Measurements from ENCODE around the gene SLC6A3.

Gene SLC6A3

DNA sequence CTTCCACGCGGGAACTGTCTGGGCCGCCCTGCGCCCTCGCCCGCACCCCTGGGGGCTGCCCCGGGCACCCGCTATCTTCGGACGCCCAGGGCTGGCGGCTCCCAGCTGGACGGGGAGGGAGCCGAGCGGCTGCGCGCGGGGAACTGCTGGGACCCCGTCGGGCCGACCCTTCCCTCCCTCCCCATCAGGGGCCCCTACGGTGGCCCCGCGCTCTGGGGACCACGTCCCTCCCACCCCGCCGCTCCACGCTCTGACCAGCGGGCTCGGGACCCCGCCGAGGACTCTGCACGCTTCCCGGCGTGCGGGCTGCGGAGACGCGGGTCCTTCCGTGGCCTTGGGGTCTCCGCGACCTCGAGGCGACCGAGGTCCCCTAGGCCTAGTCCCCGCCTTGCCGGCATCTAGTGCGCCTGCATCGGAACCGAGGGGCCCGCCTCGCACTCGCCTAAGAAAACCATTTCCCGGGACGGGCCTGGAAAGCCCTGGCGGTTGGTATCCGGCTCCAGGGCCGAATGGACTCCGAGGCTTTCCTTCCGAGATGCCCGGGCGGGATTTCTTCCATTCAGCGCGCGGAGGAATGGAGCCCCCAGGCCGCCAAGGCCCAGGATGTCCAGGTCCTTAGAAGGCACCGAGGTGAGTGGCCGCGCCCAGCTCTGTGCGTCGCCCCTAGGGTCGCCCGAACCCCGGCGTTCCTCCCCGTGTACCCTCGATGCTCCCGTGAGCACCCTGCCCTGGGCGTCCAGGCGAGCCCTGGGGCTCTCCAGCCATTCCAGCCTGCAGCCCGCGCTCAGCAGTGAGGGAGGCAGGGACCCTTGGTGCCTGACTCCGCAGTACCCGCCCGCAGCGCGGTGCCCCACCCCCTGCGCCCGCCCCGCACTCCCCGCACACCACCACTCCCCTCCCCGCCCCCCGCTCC is 705 bp upstream of the SLC6A3 start:
- ChIA-PET POLR2A (no interaction called here), CTCF (no interaction called here)
- TF ChIP-seq LEF1 (IDR thresholded peaks at IDR 0.05; ENCODE audit: borderline replicate concordance) (no peak), L3MBTL2 (conservative IDR thresholded peaks at IDR 0.05) (no peak), CTBP1 (IDR thresholded peaks at IDR 0.05; ENCODE audit: borderline replicate concordance) (no peak), ZNF384 (IDR thresholded peaks at IDR 0.05) (no peak), NFRKB (IDR thresholded peaks at IDR 0.05) (no peak), HDGF (IDR thresholded peaks at IDR 0.05; ENCODE audit: borderline replicate concordance) (no peak), BHLHE40 (IDR thresholded peaks at IDR 0.05; ENCODE audit: borderline replicate concordance) (no peak)
- no peak for DNase-seq (ENCODE audit: extremely low spot score)

DNA sequence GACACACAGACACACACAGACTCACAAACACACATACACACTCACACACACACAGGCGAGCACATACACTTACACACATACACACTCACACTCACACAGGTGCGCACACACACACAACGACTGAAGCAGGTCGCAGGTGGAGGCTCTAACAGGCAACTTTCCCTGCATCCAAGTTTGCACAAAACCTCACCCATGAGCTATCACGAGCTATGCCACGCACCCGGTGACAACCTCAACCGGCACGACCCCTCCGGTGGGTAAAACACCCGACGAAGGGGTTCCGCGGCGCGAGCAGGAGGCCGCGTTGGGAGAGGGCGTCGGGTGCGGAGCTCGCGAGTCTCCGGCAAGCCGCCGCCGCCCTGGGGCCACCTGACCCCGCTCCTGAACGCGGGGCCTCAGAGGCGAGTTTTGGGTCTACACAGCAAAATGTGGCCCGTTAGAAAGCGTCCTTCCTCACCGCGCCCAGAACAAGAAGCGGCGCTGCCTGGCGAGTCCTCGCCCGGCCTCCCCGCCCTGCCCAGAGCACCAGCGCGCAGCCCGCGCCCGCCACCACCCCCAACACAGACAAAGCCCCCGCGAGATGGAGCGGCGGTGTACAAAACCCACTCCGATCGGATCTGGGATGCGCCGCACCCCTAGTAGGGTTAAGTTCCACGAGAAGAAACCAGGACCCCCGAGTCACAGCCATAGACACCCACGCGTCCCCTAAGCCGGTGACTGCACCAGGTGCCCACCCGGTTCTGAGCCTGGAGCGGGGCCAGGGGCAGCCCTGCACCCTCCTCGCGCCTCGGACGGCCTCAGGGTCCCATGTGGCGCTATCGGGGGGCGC is 665 bp downstream of the SLC6A3 start:
- no peak for TF ChIP-seq NFRKB (IDR thresholded peaks at IDR 0.05)
- TF ChIP-seq FOXM1 (IDR thresholded peaks at IDR 0.05; ENCODE audit: borderline replicate concordance), result no peak
- TF ChIP-seq ELF4 (IDR thresholded peaks at IDR 0.05), result no peak
- TF ChIP-seq, protein P1, sequence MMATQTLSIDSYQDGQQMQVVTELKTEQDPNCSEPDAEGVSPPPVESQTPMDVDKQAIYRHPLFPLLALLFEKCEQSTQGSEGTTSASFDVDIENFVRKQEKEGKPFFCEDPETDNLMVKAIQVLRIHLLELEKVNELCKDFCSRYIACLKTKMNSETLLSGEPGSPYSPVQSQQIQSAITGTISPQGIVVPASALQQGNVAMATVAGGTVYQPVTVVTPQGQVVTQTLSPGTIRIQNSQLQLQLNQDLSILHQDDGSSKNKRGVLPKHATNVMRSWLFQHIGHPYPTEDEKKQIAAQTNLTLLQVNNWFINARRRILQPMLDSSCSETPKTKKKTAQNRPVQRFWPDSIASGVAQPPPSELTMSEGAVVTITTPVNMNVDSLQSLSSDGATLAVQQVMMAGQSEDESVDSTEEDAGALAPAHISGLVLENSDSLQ (IDR thresholded peaks at IDR 0.05), result no peak
- no peak for TF ChIP-seq ARNT (IDR thresholded peaks at IDR 0.05)
- no peak for TF ChIP-seq L3MBTL2 (conservative IDR thresholded peaks at IDR 0.05)
- TF ChIP-seq HDGF (IDR thresholded peaks at IDR 0.05; ENCODE audit: borderline replicate concordance), result no peak
- no peak for TF ChIP-seq BHLHE40 (IDR thresholded peaks at IDR 0.05; ENCODE audit: borderline replicate concordance)
- TF ChIP-seq FOXA1 (IDR thresholded peaks at IDR 0.05), result no peak
- TF ChIP-seq SUZ12 (IDR thresholded peaks at IDR 0.05), result no peak
- no peak for TF ChIP-seq LEF1 (IDR thresholded peaks at IDR 0.05; ENCODE audit: borderline replicate concordance)
- TF ChIP-seq FOXK2 (IDR thresholded peaks at IDR 0.05), result no peak
- TF ChIP-seq CTBP1 (IDR thresholded peaks at IDR 0.05; ENCODE audit: borderline replicate concordance), result no peak
- no peak for TF ChIP-seq SP1 (IDR thresholded peaks at IDR 0.05)
- no peak for TF ChIP-seq ZNF384 (IDR thresholded peaks at IDR 0.05)
- POLR2A ChIA-PET, result no interaction called here
- DNase-seq (ENCODE audit: extremely low spot score), result no peak

DNA sequence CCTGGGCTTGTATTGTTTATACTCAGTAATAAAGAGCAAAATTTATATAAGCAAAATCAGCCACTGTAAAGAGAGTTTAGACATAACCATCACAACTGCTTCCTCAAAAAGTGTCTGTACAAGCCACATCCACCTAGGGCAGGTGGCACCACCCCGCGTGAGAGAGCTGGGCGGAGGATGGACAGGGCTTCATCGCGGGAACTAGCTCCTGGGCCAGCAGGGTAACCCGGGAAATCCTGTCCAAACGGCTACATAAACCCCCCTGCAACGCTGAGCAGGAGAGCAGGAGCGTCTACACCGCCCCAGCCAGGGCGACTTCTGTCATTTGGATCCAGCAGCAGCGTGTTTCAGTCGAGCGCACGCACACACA is 1.3 kb downstream of the SLC6A3 start:
- no peak for DNase-seq (ENCODE audit: extremely low spot score)
- TF ChIP-seq SUZ12 (IDR thresholded peaks at IDR 0.05), result no peak
- ChIA-PET CTCF (no interaction called here), POLR2A (no interaction called here)

More for the DNA sequence above, 665 bp downstream of the SLC6A3 start:
- CTCF ChIA-PET, result no interaction called here

DNA sequence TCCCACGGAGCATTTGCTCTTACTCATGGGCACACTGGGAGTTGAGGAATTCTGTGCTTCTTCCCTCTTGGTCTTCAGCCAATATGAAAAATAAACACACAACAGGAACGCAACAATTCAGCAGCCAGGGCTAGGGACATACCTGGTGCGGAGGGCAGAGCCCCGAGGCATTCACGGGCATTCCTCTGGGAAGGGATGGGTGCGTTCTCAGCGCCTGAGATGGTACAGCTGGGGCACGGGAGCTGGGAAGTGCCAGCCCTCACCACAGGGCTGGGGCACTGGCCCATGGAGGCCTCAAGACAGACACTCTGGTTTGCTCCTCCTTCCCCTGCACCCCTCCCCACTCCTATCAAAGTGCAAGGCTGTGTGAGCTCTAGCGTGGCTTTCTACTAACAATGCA is 2.1 kb downstream of the SLC6A3 start:
- ChIA-PET CTCF (no interaction called here), POLR2A (no interaction called here)
- TF ChIP-seq NFRKB (IDR thresholded peaks at IDR 0.05) (no peak), CTBP1 (IDR thresholded peaks at IDR 0.05; ENCODE audit: borderline replicate concordance) (no peak), ARNT (IDR thresholded peaks at IDR 0.05) (no peak), SP1 (IDR thresholded peaks at IDR 0.05) (no peak), L3MBTL2 (conservative IDR thresholded peaks at IDR 0.05) (no peak), FOXK2 (IDR thresholded peaks at IDR 0.05) (no peak), SUZ12 (IDR thresholded peaks at IDR 0.05) (no peak), ELF4 (IDR thresholded peaks at IDR 0.05) (no peak), BHLHE40 (IDR thresholded peaks at IDR 0.05; ENCODE audit: borderline replicate concordance) (no peak), HDGF (IDR thresholded peaks at IDR 0.05; ENCODE audit: borderline replicate concordance) (no peak), FOXA1 (IDR thresholded peaks at IDR 0.05) (no peak), ZNF384 (IDR thresholded peaks at IDR 0.05) (no peak)
- no peak for DNase-seq (ENCODE audit: extremely low spot score)

DNA sequence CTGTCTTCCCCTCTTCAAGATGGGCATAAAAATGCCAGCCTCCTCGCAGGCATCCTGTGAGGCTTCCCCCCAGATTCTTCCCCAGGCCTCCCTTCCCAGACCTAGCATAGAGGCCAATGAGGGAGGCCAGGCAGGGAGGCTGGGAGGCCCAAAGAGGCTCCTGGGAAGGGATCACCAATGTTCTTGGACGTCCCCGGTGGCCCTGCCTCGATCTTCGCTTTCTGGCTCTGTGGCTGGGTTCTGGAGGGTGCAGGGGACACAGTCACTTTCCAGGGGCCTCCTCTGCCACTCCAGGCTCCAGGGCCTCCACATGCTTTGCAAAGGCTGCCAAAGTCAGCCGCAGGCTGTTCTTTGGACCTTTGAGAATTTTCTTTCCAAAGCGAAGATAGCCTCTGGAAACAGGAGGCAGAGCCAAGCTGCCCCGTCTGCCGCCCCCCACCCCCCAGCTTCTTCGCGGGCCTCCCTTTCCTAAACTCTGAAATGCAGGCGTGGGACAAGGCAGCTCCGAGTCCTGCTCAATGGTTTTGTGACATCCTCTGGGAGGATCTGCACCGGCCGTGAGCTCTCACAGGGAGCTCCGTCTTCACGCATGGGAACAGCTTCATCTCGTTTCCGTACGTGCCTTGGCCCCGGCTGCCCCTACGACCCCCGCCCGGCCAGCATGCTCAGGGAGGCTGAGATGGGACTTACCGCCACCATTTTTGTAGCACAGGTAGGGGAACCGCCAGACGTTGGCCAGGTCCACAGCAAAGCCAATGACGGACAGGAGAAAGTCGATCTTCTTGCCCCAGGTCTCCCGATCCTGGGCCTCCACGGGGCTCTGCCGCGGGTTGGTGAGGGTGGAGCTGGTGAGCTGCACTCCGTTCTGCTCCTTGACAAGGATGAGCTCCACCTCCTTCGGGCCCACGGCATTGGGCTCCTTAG is 2.8 kb downstream of the SLC6A3 start:
- TF ChIP-seq NFRKB (IDR thresholded peaks at IDR 0.05) (no peak), FOXK2 (IDR thresholded peaks at IDR 0.05) (no peak), LEF1 (IDR thresholded peaks at IDR 0.05; ENCODE audit: borderline replicate concordance) (no peak), ARNT (IDR thresholded peaks at IDR 0.05) (no peak), BHLHE40 (IDR thresholded peaks at IDR 0.05; ENCODE audit: borderline replicate concordance) (no peak), ZNF384 (IDR thresholded peaks at IDR 0.05) (no peak), ELF4 (IDR thresholded peaks at IDR 0.05) (no peak), CTBP1 (IDR thresholded peaks at IDR 0.05; ENCODE audit: borderline replicate concordance) (no peak), SUZ12 (IDR thresholded peaks at IDR 0.05) (no peak), TARDBP (IDR thresholded peaks at IDR 0.05) (no peak), HDGF (IDR thresholded peaks at IDR 0.05; ENCODE audit: borderline replicate concordance) (no peak), SP1 (IDR thresholded peaks at IDR 0.05) (no peak), L3MBTL2 (conservative IDR thresholded peaks at IDR 0.05) (no peak), FOXA1 (IDR thresholded peaks at IDR 0.05) (no peak), FOXM1 (IDR thresholded peaks at IDR 0.05; ENCODE audit: borderline replicate concordance) (no peak)
- TF ChIP-seq, protein P1 (IDR thresholded peaks at IDR 0.05), result no peak
- ChIA-PET CTCF (no interaction called here), POLR2A (no interaction called here)
- no peak for DNase-seq (ENCODE audit: extremely low spot score)

Data from HEK293T (cell line).